Neural cell (in vitro differentiated cells): Measurements from ENCODE around the gene CRABP2. TPM values are rescaled to one million over a fixed set of nuclear protein-coding genes. Genes with fewer than 3 reads are reported as not detected.

ENCODE experiments used
- H2AFZ ChIP-seq: fragments of 200-600, 300-800 bp; sonication (generic), shearing (Covaris generic); 2 replicates; pipeline ENCODE4 v1.6.0; 2014; ENCODE audit warnings: low read depth, mild to moderate bottlenecking, antibody characterized with exemption, low read length, moderate library complexity
- H3F3A ChIP-seq: fragments of 200-600 bp; shearing (Covaris generic); 2 replicates; pipeline ENCODE4 v1.6.1; 2016; ENCODE audit warnings: mild to moderate bottlenecking, moderate library complexity, mixed read lengths, antibody characterized with exemption, low read length; ENCODE audit not compliant: insufficient read depth, poor library complexity, severe bottlenecking
- H3K27ac ChIP-seq: fragments of 200-600, 300-800 bp; sonication (generic), shearing (Covaris generic); 2 replicates; pipeline ENCODE4 v1.5.1; 2014; ENCODE audit warnings: mild to moderate bottlenecking, low read length, moderate library complexity
- H3K27me3 ChIP-seq: fragments of 300-800, 200-600 bp; sonication (generic), shearing (Covaris generic); 2 replicates; pipeline ENCODE4 v1.6.0; 2014; ENCODE audit warnings: mild to moderate bottlenecking, low read depth, low read length, moderate library complexity; ENCODE audit not compliant: insufficient read depth
- H3K36me3 ChIP-seq: fragments of 300-800, 200-600 bp; sonication (generic), shearing (Covaris generic); 2 replicates; pipeline ENCODE4 v1.5.1; 2014; ENCODE audit warnings: mild to moderate bottlenecking, antibody characterized with exemption, low read length, moderate library complexity; ENCODE audit not compliant: insufficient read depth
- H3K4me2 ChIP-seq: fragments of 300-800, 200-600 bp; sonication (generic), shearing (Covaris generic); 2 replicates; pipeline ENCODE4 v1.6.0; 2014; ENCODE audit warnings: mild to moderate bottlenecking, low read length
- H3K4me3 ChIP-seq: fragments of 300-800, 200-600 bp; sonication (generic), shearing (Covaris generic); 2 replicates; pipeline ENCODE4 v1.5.1; 2014; ENCODE audit warnings: mild to moderate bottlenecking, low read length, moderate library complexity
- H3K79me2 ChIP-seq: fragments of 200-600 bp; shearing (Covaris generic); replicated peaks from 2 replicates; pipeline ENCODE4 v1.6.0; 2014; ENCODE audit warnings: mild to moderate bottlenecking, low read length, moderate library complexity; ENCODE audit not compliant: insufficient read depth
- H3K9ac ChIP-seq: fragments of 300-800, 200-600 bp; sonication (generic), shearing (Covaris generic); 2 replicates; pipeline ENCODE4 v1.6.1; 2016; ENCODE audit warnings: mild to moderate bottlenecking, low read length, mixed read lengths
- H3K9me2 ChIP-seq: fragments of 200-600 bp; shearing (Covaris generic); 2 replicates; pipeline ENCODE4 v1.6.1; 2016; ENCODE audit warnings: mild to moderate bottlenecking, low read length, mixed read lengths; ENCODE audit not compliant: insufficient read depth
- H3K9me3 ChIP-seq: fragments of 200-600, 300-800 bp; sonication (generic), shearing (Covaris generic); 2 replicates; pipeline ENCODE4 v1.6.1; 2016; ENCODE audit warnings: mild to moderate bottlenecking, mixed run types, low read length, moderate library complexity, mixed read lengths
- H4K20me1 ChIP-seq: fragments of 200-600 bp; shearing (Covaris generic); 2 replicates; pipeline ENCODE4 v1.6.1; 2016; ENCODE audit warnings: mild to moderate bottlenecking, mixed run types; ENCODE audit not compliant: insufficient read depth
- EP300 ChIP-seq: fragments of 450-650 bp; conservative IDR thresholded peaks from 2 replicates; pipeline ENCODE4 v1.6.1; 2014; ENCODE audit warnings: antibody characterized with exemption, mild to moderate bottlenecking, moderate library complexity; ENCODE audit not compliant: poor library complexity, severe bottlenecking
- EZH2 ChIP-seq: fragments of 200-600, 300-800 bp; shearing (Covaris generic), sonication (generic); IDR thresholded peaks from 2 replicates; pipeline ENCODE4 v1.6.1; 2014; ENCODE audit warnings: antibody characterized with exemption, low read length, borderline replicate concordance, mild to moderate bottlenecking; ENCODE audit not compliant: insufficient read depth, poor library complexity, severe bottlenecking
- MXI1 ChIP-seq: fragments of 450-650 bp; conservative IDR thresholded peaks from 2 replicates; pipeline ENCODE4 v1.6.1; 2014; ENCODE audit warnings: antibody characterized with exemption, mild to moderate bottlenecking; ENCODE audit not compliant: poor library complexity, severe bottlenecking
- POLR2AphosphoS5 ChIP-seq: IDR thresholded peaks from 2 replicates; pipeline ENCODE4 v1.6.1; 2012
- RAD21 ChIP-seq: fragments of 450-650 bp; conservative IDR thresholded peaks from 2 replicates; pipeline ENCODE4 v1.6.1; 2014; ENCODE audit warnings: antibody characterized with exemption, mild to moderate bottlenecking, moderate library complexity
- SMC3 ChIP-seq: fragments of 450-650 bp; conservative IDR thresholded peaks from 2 replicates; pipeline ENCODE4 v1.6.1; 2014; ENCODE audit warnings: antibody characterized with exemption, mild to moderate bottlenecking, moderate library complexity; ENCODE audit not compliant: poor library complexity
- TAF1 ChIP-seq: IDR thresholded peaks from 2 replicates; pipeline ENCODE4 v1.6.1; 2012; ENCODE audit warnings: low read depth
- polyA plus RNA-seq: library from polyadenylated mRNA; depleted of rRNA; stranded (reverse); fragments of >200 nt; gene quantifications from 2 replicates; pipeline ENCODE4 v1.2.3, GENCODE V29; 2014
- TF ChIP-seq, protein P1 (sequence below): IDR thresholded peaks from 2 replicates; pipeline ENCODE4 v1.6.1; 2012; ENCODE audit warnings: borderline replicate concordance
- TF ChIP-seq, protein P2 (sequence below): fragments of 450-650 bp; IDR thresholded peaks from 2 replicates; pipeline ENCODE4 v1.5.1; 2014; ENCODE audit warnings: antibody characterized with exemption, mild to moderate bottlenecking, moderate library complexity; ENCODE audit not compliant: poor library complexity, severe bottlenecking

Gene CRABP2
- polyA plus RNA-seq, 1 donor from 2014 or later = 7.7 TPM

GRCh38 chr1:156745881-156746280 is 40.5 kb upstream of the CRABP2 start:
- no peaks in the 10 kb centered on the region for H4K20me1 ChIP-seq
- no peak overlapping the region for H3K4me2 ChIP-seq
- no peaks in the 10 kb centered on the region for H3K27me3 ChIP-seq
- no peak overlapping the region for H3K9ac ChIP-seq
- H3K27ac ChIP-seq = peak overlapping the region; percentile 93
- H3K4me3 ChIP-seq = no peak overlapping the region
- H3K9me2 ChIP-seq = no peaks in the 10 kb centered on the region
- H3F3A ChIP-seq = no peaks in the 10 kb centered on the region
- H2AFZ ChIP-seq = no peak overlapping the region
- TF ChIP-seq EP300 = no peak
- no peak for TF ChIP-seq RAD21
- TF ChIP-seq SMC3 = no peak
- no peak for TF ChIP-seq MXI1
- TF ChIP-seq, protein P1, sequence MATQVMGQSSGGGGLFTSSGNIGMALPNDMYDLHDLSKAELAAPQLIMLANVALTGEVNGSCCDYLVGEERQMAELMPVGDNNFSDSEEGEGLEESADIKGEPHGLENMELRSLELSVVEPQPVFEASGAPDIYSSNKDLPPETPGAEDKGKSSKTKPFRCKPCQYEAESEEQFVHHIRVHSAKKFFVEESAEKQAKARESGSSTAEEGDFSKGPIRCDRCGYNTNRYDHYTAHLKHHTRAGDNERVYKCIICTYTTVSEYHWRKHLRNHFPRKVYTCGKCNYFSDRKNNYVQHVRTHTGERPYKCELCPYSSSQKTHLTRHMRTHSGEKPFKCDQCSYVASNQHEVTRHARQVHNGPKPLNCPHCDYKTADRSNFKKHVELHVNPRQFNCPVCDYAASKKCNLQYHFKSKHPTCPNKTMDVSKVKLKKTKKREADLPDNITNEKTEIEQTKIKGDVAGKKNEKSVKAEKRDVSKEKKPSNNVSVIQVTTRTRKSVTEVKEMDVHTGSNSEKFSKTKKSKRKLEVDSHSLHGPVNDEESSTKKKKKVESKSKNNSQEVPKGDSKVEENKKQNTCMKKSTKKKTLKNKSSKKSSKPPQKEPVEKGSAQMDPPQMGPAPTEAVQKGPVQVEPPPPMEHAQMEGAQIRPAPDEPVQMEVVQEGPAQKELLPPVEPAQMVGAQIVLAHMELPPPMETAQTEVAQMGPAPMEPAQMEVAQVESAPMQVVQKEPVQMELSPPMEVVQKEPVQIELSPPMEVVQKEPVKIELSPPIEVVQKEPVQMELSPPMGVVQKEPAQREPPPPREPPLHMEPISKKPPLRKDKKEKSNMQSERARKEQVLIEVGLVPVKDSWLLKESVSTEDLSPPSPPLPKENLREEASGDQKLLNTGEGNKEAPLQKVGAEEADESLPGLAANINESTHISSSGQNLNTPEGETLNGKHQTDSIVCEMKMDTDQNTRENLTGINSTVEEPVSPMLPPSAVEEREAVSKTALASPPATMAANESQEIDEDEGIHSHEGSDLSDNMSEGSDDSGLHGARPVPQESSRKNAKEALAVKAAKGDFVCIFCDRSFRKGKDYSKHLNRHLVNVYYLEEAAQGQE = no peak
- TF ChIP-seq, protein P2, sequence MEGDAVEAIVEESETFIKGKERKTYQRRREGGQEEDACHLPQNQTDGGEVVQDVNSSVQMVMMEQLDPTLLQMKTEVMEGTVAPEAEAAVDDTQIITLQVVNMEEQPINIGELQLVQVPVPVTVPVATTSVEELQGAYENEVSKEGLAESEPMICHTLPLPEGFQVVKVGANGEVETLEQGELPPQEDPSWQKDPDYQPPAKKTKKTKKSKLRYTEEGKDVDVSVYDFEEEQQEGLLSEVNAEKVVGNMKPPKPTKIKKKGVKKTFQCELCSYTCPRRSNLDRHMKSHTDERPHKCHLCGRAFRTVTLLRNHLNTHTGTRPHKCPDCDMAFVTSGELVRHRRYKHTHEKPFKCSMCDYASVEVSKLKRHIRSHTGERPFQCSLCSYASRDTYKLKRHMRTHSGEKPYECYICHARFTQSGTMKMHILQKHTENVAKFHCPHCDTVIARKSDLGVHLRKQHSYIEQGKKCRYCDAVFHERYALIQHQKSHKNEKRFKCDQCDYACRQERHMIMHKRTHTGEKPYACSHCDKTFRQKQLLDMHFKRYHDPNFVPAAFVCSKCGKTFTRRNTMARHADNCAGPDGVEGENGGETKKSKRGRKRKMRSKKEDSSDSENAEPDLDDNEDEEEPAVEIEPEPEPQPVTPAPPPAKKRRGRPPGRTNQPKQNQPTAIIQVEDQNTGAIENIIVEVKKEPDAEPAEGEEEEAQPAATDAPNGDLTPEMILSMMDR = no peak
- TF ChIP-seq TAF1 = no peak
- TF ChIP-seq POLR2AphosphoS5 = no peak
- no peak for TF ChIP-seq EZH2
- H3K36me3 ChIP-seq = no peaks in the 10 kb centered on the region
- H3K79me2 ChIP-seq = peaks cover 57% of the 10 kb centered on the region
- H3K9me3 ChIP-seq = no peaks in the 10 kb centered on the region

DNA sequence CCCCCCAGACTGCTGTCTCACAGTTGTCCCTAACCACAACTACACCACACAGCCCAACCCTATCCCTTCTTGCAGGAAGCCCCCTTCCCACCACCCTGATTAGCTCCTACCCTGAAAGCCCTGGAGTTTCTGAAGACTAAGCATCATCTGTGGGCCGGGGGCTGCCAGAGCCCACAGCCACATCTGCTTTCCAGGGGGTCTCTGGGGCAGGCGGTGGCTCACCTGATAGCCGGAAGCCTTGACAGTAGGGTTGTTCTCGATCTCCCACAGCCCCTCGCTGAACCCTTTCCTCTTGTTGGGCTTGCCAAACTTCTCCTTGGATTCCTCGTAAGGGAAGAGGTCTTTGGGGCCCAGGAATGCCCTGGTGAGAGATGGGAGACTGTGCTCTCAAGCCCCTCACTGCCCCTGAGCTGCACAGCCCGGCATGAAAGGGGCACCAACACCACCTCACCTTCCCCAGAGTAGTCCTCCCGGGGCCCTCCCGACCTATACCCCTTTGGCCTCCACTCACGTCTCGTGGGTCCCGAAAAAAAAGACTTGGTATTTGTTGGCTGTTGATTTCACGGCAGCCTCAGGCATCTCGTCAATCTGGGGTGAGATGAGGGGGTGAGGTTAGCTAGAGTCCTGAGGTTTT is 39.5 kb upstream of the CRABP2 start:
- no peaks in the 10 kb centered on the region for H3F3A ChIP-seq
- no peaks in the 10 kb centered on the region for H3K9me2 ChIP-seq
- no peak overlapping the region for H3K4me3 ChIP-seq
- H3K27ac ChIP-seq = no peak overlapping the region
- H3K9me3 ChIP-seq = no peaks in the 10 kb centered on the region
- no peak overlapping the region for H2AFZ ChIP-seq
- no peaks in the 10 kb centered on the region for H4K20me1 ChIP-seq
- TF ChIP-seq EZH2 (no peak), MXI1 (no peak), EP300 (no peak), RAD21 (no peak), POLR2AphosphoS5 (no peak), SMC3 (no peak), TAF1 (no peak)
- TF ChIP-seq, protein P1 = no peak
- TF ChIP-seq, protein P2 = no peak
- no peaks in the 10 kb centered on the region for H3K36me3 ChIP-seq
- no peak overlapping the region for H3K9ac ChIP-seq
- H3K27me3 ChIP-seq = no peaks in the 10 kb centered on the region
- no peak overlapping the region for H3K4me2 ChIP-seq
- H3K79me2 ChIP-seq = peaks cover 47% of the 10 kb centered on the region
